SK-N-SH (cell line): ENCODE results near the gene UROD. TPM values are rescaled to one million over a fixed set of nuclear protein-coding genes. Genes with fewer than 3 reads are reported as not detected.

Experiments used
- CTCF ChIA-PET: fragments of 300-600, 350-600 bp; formaldehyde crosslinking; extraction: SDS; loops from one replicate; lab custom pipeline; 2021; lab: Yijun Ruan, JAX
- POLR2A ChIA-PET: fragments of 350-600 bp; sonication (Branson Sonifier 250); formaldehyde crosslinking; extraction: SDS; loops from one replicate; lab custom pipeline; 2020; ENCODE audit warnings: antibody characterized with exemption, inconsistent platforms; lab: Yijun Ruan, JAX
- DNase-seq: peaks from one replicate; pipeline ENCODE4 v3.0.0; 2012
- H2AFZ ChIP-seq: fragments of 200-600 bp; sonication (generic); 2 replicates; pipeline ENCODE4 v1.8.1; 2016; ENCODE audit warnings: antibody characterized with exemption, mild to moderate bottlenecking, low read depth
- H3F3A ChIP-seq: fragments of 200-600 bp; sonication (generic); replicated peaks from 2 replicates; pipeline ENCODE3; 2016; ENCODE audit warnings: antibody characterized with exemption, mild to moderate bottlenecking; ENCODE audit not compliant: insufficient read depth
- H3K27ac ChIP-seq, 2 experiments: fragments of 200-500 bp in 1 of 2; fragments of 200-600 bp in 1 of 2; sonication (Bioruptor generic) in 1 of 2; sonication (generic), shearing (Covaris generic) in 1 of 2; 2 replicates each; pipeline versions ENCODE4 v1.5.1 to v1.6.1; 2014 to 2016; ENCODE audit warnings: low read depth in 2 of 2, inconsistent platforms in 1 of 2, low read length in 1 of 2, mild to moderate bottlenecking in 1 of 2, mixed read lengths in 1 of 2
- H3K27me3 ChIP-seq: fragments of 200-600 bp; sonication (generic), shearing (Covaris generic); 2 replicates; pipeline ENCODE4 v1.6.1; 2016; ENCODE audit warnings: mixed run types; ENCODE audit not compliant: insufficient read depth
- H3K36me3 ChIP-seq, 2 experiments: fragments of 200-500 bp in 1 of 2; fragments of 200-600 bp in 1 of 2; sonication (Bioruptor generic) in 1 of 2; sonication (generic) in 1 of 2; replicated peaks in 1 of 2; 2 replicates each; pipeline versions ENCODE3 to v1.5.1; 2014 to 2016; ENCODE audit warnings: low read length in 1 of 2, mild to moderate bottlenecking in 1 of 2; ENCODE audit not compliant: insufficient read depth in 2 of 2, control insufficient read depth in 1 of 2
- H3K4me1 ChIP-seq, 2 experiments: fragments of 200-500 bp in 1 of 2; fragments of 200-600 bp in 1 of 2; sonication (Bioruptor generic) in 1 of 2; sonication (generic), shearing (Covaris generic) in 1 of 2; 2 replicates each; pipeline versions ENCODE4 v1.5.1 to v1.6.1; 2014 to 2016; ENCODE audit warnings: low read depth in 1 of 2, low read length in 1 of 2, mixed run types in 1 of 2; ENCODE audit not compliant: insufficient read depth in 2 of 2, control insufficient read depth in 1 of 2
- H3K4me2 ChIP-seq: fragments of 200-600 bp; sonication (generic), shearing (Covaris generic); 2 replicates; pipeline ENCODE4 v1.6.1; 2017; ENCODE audit warnings: mixed run types
- H3K4me3 ChIP-seq, 2 experiments: fragments of 200-500 bp in 1 of 2; fragments of 200-600 bp in 1 of 2; sonication (Bioruptor generic) in 1 of 2; sonication (generic), shearing (Covaris generic) in 1 of 2; 2 replicates each; pipeline versions ENCODE4 v1.5.1 to v1.8.1; 2014 to 2016; ENCODE audit warnings: low read depth in 2 of 2, inconsistent platforms in 1 of 2, low read length in 1 of 2, mild to moderate bottlenecking in 1 of 2, mixed read lengths in 1 of 2, moderate library complexity in 1 of 2
- H3K79me2 ChIP-seq: fragments of 200-600 bp; sonication (generic); 2 replicates; pipeline ENCODE4 v1.8.1; 2017; ENCODE audit warnings: mild to moderate bottlenecking; ENCODE audit not compliant: insufficient read depth
- H3K9ac ChIP-seq: fragments of 200-600 bp; sonication (generic); 2 replicates; pipeline ENCODE4 v1.6.1; 2017; ENCODE audit warnings: mixed run types
- H3K9me2 ChIP-seq: fragments of 200-600 bp; sonication (generic); 2 replicates; pipeline ENCODE4 v1.6.1; 2017; ENCODE audit warnings: mixed run types
- H3K9me3 ChIP-seq: fragments of 200-600 bp; sonication (generic); 2 replicates; pipeline ENCODE4 v1.6.1; 2017; ENCODE audit warnings: mixed run types, mild to moderate bottlenecking, moderate library complexity
- H4K20me1 ChIP-seq: fragments of 200-600 bp; sonication (generic); 2 replicates; pipeline ENCODE4 v1.6.1; 2017; ENCODE audit warnings: mild to moderate bottlenecking, mixed run types; ENCODE audit not compliant: insufficient read depth
- EP300 ChIP-seq, 2 experiments: IDR thresholded peaks; 2 replicates each; pipeline versions ENCODE4 v1.4.0 to v1.6.1; 2012; ENCODE audit warnings: borderline replicate concordance in 1 of 2, low read depth in 1 of 2, low read length in 1 of 2
- EZH2phosphoT487 ChIP-seq: fragments of 200-600 bp; sonication (generic); IDR thresholded peaks from 2 replicates; pipeline ENCODE4 v1.6.1; 2017; ENCODE audit warnings: low read depth, mixed run types, mild to moderate bottlenecking, antibody characterized with exemption, moderate library complexity, borderline replicate concordance
- FOSL2 ChIP-seq: IDR thresholded peaks from 2 replicates; pipeline ENCODE4 v1.4.0; 2012; ENCODE audit warnings: low read depth, mild to moderate bottlenecking, moderate library complexity, borderline replicate concordance
- FOXJ3 ChIP-seq: sonication (generic); formaldehyde crosslinking; IDR thresholded peaks from 2 replicates; pipeline ENCODE4 v1.5.1; 2020; ENCODE audit warnings: mild to moderate bottlenecking, missing genetic modification reagents
- JUND ChIP-seq: IDR thresholded peaks from 2 replicates; pipeline ENCODE4 v1.4.0; 2012
- NRF1 ChIP-seq: IDR thresholded peaks from 2 replicates; pipeline ENCODE4 v1.6.1; 2012; ENCODE audit warnings: low read depth, mild to moderate bottlenecking, low read length
- POLR2AphosphoS5 ChIP-seq: IDR thresholded peaks from 2 replicates; pipeline ENCODE4 v1.6.1; 2012; ENCODE audit warnings: low read depth, low read length
- RCOR1 ChIP-seq: fragments of 150-350 bp; IDR thresholded peaks from 2 replicates; pipeline ENCODE4 v1.6.1; 2017; ENCODE audit warnings: antibody characterized with exemption, low read length
- REST ChIP-seq: IDR thresholded peaks from 2 replicates; pipeline ENCODE4 v1.6.1; 2012; ENCODE audit warnings: mild to moderate bottlenecking, low read depth, low read length, moderate library complexity
- RXRA ChIP-seq: IDR thresholded peaks from 2 replicates; pipeline ENCODE4 v1.4.0; 2012; ENCODE audit warnings: low read depth, mild to moderate bottlenecking, borderline replicate concordance
- SIN3A ChIP-seq: IDR thresholded peaks from 2 replicates; pipeline ENCODE4 v1.6.1; 2012; ENCODE audit warnings: low read depth, mild to moderate bottlenecking, low read length, moderate library complexity, borderline replicate concordance
- TCF12 ChIP-seq: IDR thresholded peaks from 2 replicates; pipeline ENCODE4 v1.4.0; 2012
- USF2 ChIP-seq: fragments of 150-350 bp; IDR thresholded peaks from 2 replicates; pipeline ENCODE4 v1.6.1; 2017; ENCODE audit warnings: antibody characterized with exemption, low read length, low read depth, borderline replicate concordance
- WGBS: methylation state at CpG from one replicate; pipeline ENCODE4 v1.1.6; 2017; ENCODE audit warnings: low lambda C conversion rate; 5-methylcytosine and 5-hydroxymethylcytosine counted together
- polyA plus RNA-seq, 3 experiments: library from polyadenylated mRNA; depleted of rRNA; stranded (reverse); fragments of >200 nt; gene quantifications; 2 replicates each; pipeline ENCODE4 v1.2.3, GENCODE V29; 2012

UROD gene
- polyA plus RNA-seq, 1 of the 3 experiments (the other 2 are of a cell fraction) = 230 TPM

- TF ChIP-seq REST (no peak), RXRA (no peak)
- TF ChIP-seq, all 33 proteins: peak for 0
These were observed 26.8 kb downstream of the UROD start (continued) for GRCh38 chr1:45038661-45039364.

- TF ChIP-seq TCF12 = no peak
- TF ChIP-seq POLR2AphosphoS5 = no peak
- TF ChIP-seq NRF1 = no peak
- TF ChIP-seq EZH2phosphoT487 = no peak
- TF ChIP-seq EP300 (IDR thresholded peaks at IDR 0.05; ENCODE audit: borderline replicate concordance in 1 of 2, low read depth in 1 of 2, low read length in 1 of 2) = no peak
- TF ChIP-seq FOXJ3 (CRISPR knock-in tag) = no peak
- TF ChIP-seq RXRA = no peak
- TF ChIP-seq JUND = no peak
- TF ChIP-seq SIN3A = no peak
- no peak for TF ChIP-seq RCOR1
- TF ChIP-seq USF2 = no peak
- TF ChIP-seq FOSL2 = no peak
- no peaks in the 10 kb centered on the region for H3K79me2 ChIP-seq
- H3K4me2 ChIP-seq = no peak overlapping the region
- no peak for DNase-seq
- no peaks in the 10 kb centered on the region for H3K9me2 ChIP-seq
- WGBS = 76% methylated on average over 5 of the region's 5 CpGs
- H4K20me1 ChIP-seq = no peaks in the 10 kb centered on the region
- no peaks in the 10 kb centered on the region for H3F3A ChIP-seq
- ChIA-PET POLR2A (no interaction called here), CTCF (interaction anchor here (0.8 to 2.0 kb wide), 3 partner anchors 22 to 260 kb away, joined by 4 to 8 read pairs (median 7); no protein-coding TSS in a partner anchor)
- H3K27me3 ChIP-seq = no peaks in the 10 kb centered on the region
- no peaks in the 10 kb centered on the region for H3K36me3 ChIP-seq
- H3K9me3 ChIP-seq = no peaks in the 10 kb centered on the region
- no peak overlapping the region for H3K4me3 ChIP-seq
- no peaks in the 10 kb centered on the region for H3K4me1 ChIP-seq
- no peak overlapping the region for H2AFZ ChIP-seq
- no peak overlapping the region for H3K9ac ChIP-seq
- no peak overlapping the region for H3K27ac ChIP-seq
These were observed 28.2 kb downstream of the UROD start for GRCh38 chr1:45040297-45040696.
